GM18867 (cell line): ENCODE measurements around the gene TIFAB.

Experiments used
- ATAC-seq: cut with Tn5 transposase; IDR thresholded peaks from one replicate; pipeline ENCODE4 v1.9.1; 2021; ENCODE audit warnings: mild to moderate bottlenecking, moderate library complexity; ENCODE audit not compliant: unreplicated experiment

TIFAB gene

GRCh38 chr5:135429301-135430134 lies 22.6 kb downstream of the TIFAB start:
- ATAC-seq: no peak

GRCh38 chr5:135428586-135428985 lies 23.6 kb downstream of the TIFAB start:
- ATAC-seq: no peak

GRCh38 chr5:135426102-135427082 lies 25.8 kb downstream of the TIFAB start:
- peak; percentile 84 for ATAC-seq

GRCh38 chr5:135425641-135426040 lies 26.5 kb downstream of the TIFAB start:
- ATAC-seq: no peak

DNA sequence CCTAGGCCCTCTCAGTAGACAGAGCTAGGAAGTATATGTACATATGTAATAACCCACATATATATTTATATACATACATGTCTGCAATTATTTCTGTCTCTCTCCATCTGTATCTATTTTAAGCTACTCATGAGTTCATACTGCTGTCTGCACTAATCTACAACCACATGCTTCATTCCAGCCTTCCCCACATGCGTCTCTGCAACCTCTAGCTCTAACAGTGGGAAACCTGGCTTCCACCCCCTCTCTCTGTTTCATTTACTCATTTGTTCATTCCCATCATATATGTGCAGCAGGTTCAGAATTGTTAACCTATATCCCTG lies 28.3 kb downstream of the TIFAB start:
- no peak for ATAC-seq

DNA sequence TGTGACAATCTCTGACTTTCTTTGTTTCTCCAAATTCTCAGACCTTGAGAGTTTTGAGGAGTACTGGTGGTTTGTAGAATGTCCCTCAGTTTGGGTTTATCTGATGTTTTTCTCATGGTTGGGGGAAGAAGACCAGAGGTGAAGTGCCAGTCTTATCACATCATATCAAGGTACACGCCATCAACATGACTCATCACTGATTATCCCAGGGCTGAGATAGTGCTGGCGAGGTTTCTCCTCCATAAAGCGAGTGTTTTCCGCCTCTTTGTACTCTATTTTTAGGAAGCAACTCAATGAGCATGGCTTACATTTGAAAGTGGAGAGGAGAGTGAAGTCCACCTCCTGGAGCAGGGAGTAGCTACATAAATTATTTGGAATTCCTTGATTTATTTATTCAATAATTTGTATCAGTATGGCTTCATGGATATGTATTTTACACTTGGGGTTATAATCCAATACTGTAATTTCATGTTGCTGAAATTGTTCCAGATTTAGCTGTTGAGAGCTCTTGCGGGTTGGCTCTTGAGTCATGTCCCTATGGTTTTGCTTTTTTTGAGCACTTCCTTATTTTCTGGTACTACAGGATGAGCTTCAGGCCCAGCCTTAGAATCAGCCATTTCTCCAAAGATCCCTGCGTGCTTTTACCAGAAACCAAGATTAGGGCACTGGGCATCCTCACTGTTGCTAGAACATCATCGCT lies 28.9 kb downstream of the TIFAB start:
- ATAC-seq: no peak

DNA sequence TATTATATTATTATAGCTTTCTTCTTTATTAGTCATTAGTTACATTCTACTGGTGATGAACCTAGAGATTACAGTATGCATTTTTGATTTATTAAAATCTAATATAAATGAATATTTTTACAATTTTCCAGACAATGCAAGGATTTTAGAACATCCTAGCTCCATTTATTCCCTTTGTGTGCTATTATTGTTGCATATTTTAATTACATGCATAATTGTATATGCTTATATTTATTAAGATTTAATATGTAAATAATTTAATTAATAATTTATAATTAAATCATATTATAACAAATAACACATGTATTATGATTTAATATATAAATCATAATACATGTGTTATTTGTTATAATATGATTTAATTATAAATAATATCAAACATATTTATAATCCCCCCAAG lies 29.7 kb downstream of the TIFAB start:
- ATAC-seq: no peak

- ATAC-seq: no peak
These were observed 35.1 kb downstream of the TIFAB start for GRCh38 chr5:135417083-135417482.

DNA sequence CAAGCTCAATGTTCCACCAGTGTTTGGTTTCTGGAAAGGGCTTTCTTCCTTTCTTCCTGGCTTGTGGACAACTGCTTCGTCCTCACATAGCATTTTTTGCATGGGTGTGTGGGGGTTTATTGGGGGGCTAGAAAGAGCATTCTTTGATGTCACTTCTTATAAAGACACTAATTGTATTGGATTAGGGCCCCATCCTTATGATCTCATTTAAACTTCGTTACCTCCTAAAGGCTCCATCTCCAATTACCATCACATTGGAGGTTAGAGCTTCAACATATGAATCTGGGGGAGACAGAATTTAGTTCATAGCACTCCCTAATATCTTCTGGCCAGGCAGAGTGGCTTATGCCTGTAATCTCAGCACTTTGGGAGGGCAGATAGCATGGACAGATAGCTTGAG lies 47.1 kb downstream of the TIFAB start:
- ATAC-seq: no peak

DNA sequence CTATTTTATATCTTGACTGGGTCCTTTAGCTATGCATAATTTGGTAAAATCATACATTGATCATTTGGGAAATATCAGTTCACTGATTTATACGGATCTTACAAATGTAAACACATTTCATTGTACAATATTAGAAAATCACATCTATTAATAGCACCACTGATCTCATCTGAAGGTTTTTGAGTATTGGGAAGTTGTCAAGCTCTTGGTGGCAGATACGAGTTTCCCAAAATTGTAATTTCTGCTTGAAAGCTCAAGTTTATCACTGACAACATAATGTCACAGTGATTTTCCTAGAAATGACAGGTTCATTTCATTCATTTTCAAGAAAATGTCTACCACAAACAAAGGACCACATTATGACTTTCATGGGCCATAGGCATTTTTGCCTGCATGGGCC lies 50.1 kb downstream of the TIFAB start:
- no peak for ATAC-seq

GRCh38 chr5:135400866-135401265 lies 51.3 kb downstream of the TIFAB start:
- ATAC-seq: no peak

DNA sequence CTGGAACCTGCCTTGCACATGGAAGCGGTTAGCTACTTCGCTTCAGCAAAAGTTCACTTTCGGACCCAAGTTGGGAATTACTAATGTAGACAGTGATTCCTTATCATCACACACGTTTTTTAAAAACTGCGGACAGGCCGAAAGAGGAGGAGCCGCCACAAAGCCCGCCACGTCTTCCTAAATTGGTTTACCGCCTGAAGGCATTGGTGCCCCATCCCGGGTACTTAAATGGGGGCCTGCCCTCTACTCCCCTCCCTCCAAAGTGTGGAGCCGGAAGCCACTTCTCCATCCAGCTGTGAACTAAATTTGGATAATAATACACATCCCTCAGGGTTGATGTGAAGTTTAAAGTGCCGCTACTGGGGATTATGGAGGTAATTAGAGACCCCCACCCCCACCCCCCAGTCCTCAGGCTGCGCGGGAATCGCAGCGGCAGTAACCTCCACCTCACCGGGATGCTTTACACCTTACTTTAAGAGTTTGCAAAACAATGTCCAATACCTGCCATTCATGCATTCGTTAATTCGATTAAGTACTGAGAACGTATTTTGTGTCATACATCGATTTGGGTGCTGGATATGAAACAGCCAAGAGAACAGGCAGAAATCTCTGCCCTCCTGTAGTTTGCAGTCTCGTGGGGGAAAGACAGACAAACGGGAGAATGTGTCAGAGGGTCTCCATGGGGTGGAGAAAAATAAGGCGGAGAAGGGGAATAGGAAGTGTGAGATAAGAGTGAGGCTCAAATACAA lies 52.2 kb downstream of the TIFAB start:
- ATAC-seq: no peak

GRCh38 chr5:135398855-135399793 lies 53.0 kb downstream of the TIFAB start, which contains the start of gene MACROH2A1:
Gene MACROH2A1 (minus strand): TSS chr5:135399231. CDS start chr5:135389093, 10,138 bp downstream.
- peak; percentile 91 for ATAC-seq

GRCh38 chr5:135398160-135398854 lies 53.8 kb downstream of the TIFAB start:
- ATAC-seq: peak; percentile 34
